GM12891 (cell line): ENCODE measurements around the gene CCDC102B.

Experiments
- DNase-seq: peaks from one replicate; pipeline ENCODE4 v3.0.0; 2011; ENCODE audit warnings: low spot score; ENCODE audit not compliant: insufficient read length
- FAIRE-seq: peaks from 2 replicates; lab custom pipeline; 2011; peaks lifted over from hg19 to GRCh38; lab: Jason Lieb, UNC
- PAX5 ChIP-seq: IDR thresholded peaks from 2 replicates; pipeline ENCODE4 v1.6.1; 2011; ENCODE audit warnings: low read length, moderate library complexity, mild to moderate bottlenecking; ENCODE audit not compliant: insufficient read depth, severe bottlenecking
- POLR2A ChIP-seq: IDR thresholded peaks from 2 replicates; pipeline ENCODE4 v1.6.1; 2011; ENCODE audit warnings: low read depth, low read length, control low read depth
- POLR2AphosphoS5 ChIP-seq: IDR thresholded peaks from 2 replicates; pipeline ENCODE4 v1.6.1; 2011; ENCODE audit warnings: low read depth, low read length, control low read depth
- POU2F2 ChIP-seq: IDR thresholded peaks from 2 replicates; pipeline ENCODE4 v1.6.1; 2011; ENCODE audit warnings: low read depth, mild to moderate bottlenecking, control low read depth, low read length, moderate library complexity
- SPI1 ChIP-seq: IDR thresholded peaks from 2 replicates; pipeline ENCODE4 v1.6.1; 2011; ENCODE audit warnings: low read depth, low read length, control low read depth
- TAF1 ChIP-seq: IDR thresholded peaks from 2 replicates; pipeline ENCODE4 v1.6.1; 2011; ENCODE audit warnings: low read depth, low read length, control low read depth

Gene CCDC102B

GRCh38 chr18:68818584-68818983 lies 20.7 kb downstream of the CCDC102B start:
- TF ChIP-seq POLR2A (no peak), TAF1 (no peak), POU2F2 (no peak), PAX5 (no peak), SPI1 (no peak), POLR2AphosphoS5 (no peak)
- DNase-seq (no peak), FAIRE-seq (no peak)

- TF ChIP-seq SPI1 (no peak), POLR2AphosphoS5 (no peak), TAF1 (no peak), POLR2A (no peak), POU2F2 (no peak), PAX5 (no peak)
- DNase-seq = no peak
- FAIRE-seq = no peak
These were observed 25.0 kb downstream of the CCDC102B start for GRCh38 chr18:68822926-68823325.

GRCh38 chr18:68826121-68826520 lies 28.2 kb downstream of the CCDC102B start:
- no peak for TF ChIP-seq POU2F2
- no peak for TF ChIP-seq POLR2AphosphoS5
- TF ChIP-seq SPI1 = no peak
- TF ChIP-seq PAX5 = no peak
- TF ChIP-seq POLR2A = no peak
- TF ChIP-seq TAF1 = no peak
- DNase-seq (no peak), FAIRE-seq (no peak)

GRCh38 chr18:68830256-68831045 lies 32.6 kb downstream of the CCDC102B start:
- no peak for FAIRE-seq
- DNase-seq = no peak
- TF ChIP-seq POLR2AphosphoS5 (no peak), PAX5 (no peak), POLR2A (no peak), SPI1 (no peak), POU2F2 (no peak), TAF1 (no peak)

- FAIRE-seq (no peak), DNase-seq (no peak)
- TF ChIP-seq PAX5 (no peak), POU2F2 (no peak)
These were observed 35.9 kb downstream of the CCDC102B start for GRCh38 chr18:68833756-68834155.

GRCh38 chr18:68837665-68838451 lies 40.0 kb downstream of the CCDC102B start:
- FAIRE-seq (no peak), DNase-seq (no peak)
- TF ChIP-seq TAF1 = no peak
- no peak for TF ChIP-seq POU2F2
- no peak for TF ChIP-seq PAX5
- no peak for TF ChIP-seq POLR2A
- no peak for TF ChIP-seq SPI1
- TF ChIP-seq POLR2AphosphoS5 = no peak

GRCh38 chr18:68839701-68840100 lies 41.8 kb downstream of the CCDC102B start:
- FAIRE-seq (no peak), DNase-seq (no peak)
- TF ChIP-seq POU2F2 (no peak), POLR2AphosphoS5 (no peak), PAX5 (no peak), SPI1 (no peak), TAF1 (no peak), POLR2A (no peak)

GRCh38 chr18:68840554-68841263 lies 42.8 kb downstream of the CCDC102B start:
- TF ChIP-seq SPI1 (no peak), TAF1 (no peak)
- FAIRE-seq (no peak), DNase-seq (no peak)

GRCh38 chr18:68841301-68841700 lies 43.4 kb downstream of the CCDC102B start:
- FAIRE-seq (no peak), DNase-seq (no peak)
- TF ChIP-seq TAF1 = no peak
- no peak for TF ChIP-seq POU2F2
- TF ChIP-seq PAX5 = no peak
- TF ChIP-seq POLR2A = no peak
- no peak for TF ChIP-seq POLR2AphosphoS5
- no peak for TF ChIP-seq SPI1
